GM12874 (cell line): ENCODE measurements around the gene PTGES3.
A peak's percentile ranks its signal among the peaks of the same experiment; 100 is the strongest.

Experiments
- CTCF ChIP-seq: IDR thresholded peaks from 2 replicates; pipeline ENCODE4 v1.5.1; 2011; ENCODE audit warnings: low read depth, mild to moderate bottlenecking, control low read depth, low read length, moderate library complexity; ENCODE audit not compliant: insufficient read depth

Gene PTGES3

DNA sequence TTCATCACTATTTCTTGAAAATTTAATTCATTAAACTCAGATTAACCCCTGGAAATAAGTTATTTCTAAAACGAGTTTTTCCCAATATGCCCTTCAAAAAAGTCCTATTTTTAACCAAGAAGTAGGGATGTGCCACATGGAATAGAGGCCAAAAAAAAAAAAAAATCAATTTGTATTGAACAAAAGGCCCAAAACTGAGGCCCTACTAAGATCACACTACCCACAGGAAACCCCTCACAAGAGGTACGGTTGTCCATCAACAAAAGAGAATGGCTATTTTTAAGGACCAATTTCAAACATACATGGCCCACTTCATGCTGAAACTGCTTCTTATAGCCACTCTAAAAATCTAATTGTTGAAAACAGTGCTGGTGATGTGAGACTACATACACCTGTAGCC lies 50.5 kb downstream of the PTGES3 start:
- no peak for TF ChIP-seq CTCF

DNA sequence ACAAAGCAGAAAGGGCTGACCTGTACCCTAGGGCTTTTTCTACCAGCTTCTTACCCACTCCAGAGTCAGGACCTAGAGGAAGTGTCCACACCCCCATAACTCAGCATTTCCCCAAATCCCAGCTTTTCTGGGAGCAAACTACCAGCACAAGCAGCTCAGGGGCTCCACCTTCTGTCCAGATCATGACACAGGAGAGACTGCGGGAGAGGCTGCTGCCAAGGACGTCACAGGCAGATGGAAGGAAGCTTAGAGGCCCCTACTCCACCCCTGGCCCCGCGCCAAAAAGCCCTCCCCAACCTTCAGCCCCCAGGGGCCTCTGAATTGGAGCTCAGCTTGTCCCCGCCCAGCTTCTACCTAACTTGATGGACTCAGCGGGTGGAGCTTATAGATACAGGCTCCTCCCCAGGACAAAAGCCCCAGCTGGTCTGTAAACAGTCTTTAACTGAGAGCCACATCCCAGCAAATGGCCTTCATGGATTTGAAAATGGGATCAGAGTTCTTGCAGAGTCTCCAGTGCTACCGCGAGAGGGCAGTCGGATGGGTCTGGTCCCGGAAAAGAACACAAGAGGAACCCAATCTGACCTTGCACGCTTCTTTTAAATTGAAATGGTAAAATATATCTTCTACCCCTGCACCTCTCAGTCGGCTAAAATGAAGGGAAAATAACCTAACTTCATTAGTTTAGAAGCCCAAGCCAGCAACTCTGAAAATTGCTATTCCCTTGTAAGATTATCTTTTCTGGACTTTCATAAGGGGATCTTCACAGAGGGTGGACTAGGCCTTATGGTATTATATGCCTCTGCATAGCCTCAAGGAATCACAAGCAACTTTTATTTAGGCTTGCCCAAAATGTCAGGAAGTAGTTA lies 51.2 kb downstream of the PTGES3 start:
- TF ChIP-seq CTCF = peak; percentile 79

DNA sequence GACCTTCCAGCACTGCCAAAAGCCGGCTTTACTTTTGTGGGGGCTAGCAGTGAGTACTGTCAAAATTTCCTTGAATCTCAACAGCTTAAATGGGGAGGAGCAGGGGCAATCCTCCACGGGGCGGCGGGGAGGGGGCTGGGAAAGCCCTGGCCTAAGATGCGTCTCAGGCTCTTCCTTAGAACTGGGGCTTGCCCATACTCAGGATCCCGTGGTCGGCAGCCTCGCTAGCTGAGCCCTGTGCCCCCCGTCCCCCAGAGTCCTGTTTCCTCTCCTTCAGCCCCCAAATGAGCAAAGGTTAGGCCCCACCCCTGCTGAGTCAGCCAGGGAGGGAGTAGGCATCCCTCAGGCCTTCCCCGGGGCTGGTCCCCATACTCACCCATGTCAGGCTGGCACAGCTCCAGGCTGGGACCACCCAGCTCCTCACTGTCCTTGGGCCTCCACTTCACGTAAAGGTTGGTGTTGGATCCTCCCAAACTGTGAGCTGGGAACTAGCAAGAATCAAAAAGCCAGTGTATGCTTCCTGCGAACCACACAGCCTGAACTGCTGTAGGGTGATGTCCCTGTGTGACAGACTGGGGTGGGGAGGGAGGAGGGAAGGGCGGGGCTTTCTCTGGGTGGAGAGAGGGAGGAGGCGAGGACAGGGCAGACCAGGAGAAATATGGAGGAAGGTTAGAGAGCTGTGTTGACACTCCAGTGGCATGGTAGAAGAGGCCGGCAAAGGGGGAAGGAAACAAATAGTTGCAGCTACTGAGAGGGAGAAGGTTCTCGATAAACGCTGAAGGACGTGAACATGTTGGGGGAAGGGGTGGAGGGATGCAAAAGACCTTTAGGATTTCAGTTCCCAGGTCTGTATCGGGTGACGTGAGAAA lies 52.0 kb downstream of the PTGES3 start:
- TF ChIP-seq CTCF = no peak

- TF ChIP-seq CTCF = peak; percentile 31; the same call in 1 of the 2 replicates
Measured at GRCh38 chr12:56634837-56635791, 53.0 kb downstream of the PTGES3 start.

GRCh38 chr12:56634242-56634836 lies 53.7 kb downstream of the PTGES3 start:
- TF ChIP-seq CTCF = no peak

DNA sequence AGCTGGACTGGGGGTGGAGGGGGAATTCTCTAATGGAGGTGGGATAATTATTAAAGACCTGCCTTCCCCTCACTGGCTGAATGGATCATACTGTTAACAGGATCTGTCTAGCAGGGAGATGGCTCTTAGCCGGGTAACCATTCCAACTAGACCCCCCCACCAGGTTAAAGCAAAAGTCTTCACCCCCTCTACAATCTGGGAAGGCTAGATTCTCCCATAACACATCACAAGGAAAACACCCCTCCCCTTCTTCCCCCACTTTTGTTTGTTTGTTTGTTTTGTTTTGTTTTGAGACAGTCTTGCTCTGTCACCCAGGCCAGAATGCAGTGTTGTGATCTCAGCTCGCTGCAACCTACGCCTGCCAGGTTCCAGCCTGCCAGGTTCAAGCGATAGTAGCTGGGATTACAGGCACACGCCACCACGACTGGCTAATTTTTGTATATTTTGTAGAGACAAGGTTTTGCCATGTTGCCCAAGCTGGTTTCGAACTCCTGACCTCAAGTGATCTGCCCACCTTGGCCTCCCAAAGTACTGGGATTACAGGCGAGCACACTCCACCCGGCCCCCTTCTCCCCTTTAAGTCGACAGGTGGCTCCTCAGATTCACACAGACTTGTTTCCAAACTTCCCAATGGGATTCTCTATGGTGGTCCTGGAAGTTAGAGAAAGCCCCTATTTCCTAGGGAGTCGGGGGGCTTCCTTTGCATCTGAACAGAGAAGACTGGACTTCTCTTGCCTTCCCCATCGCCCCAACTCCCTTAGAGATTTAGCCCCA lies 54.4 kb downstream of the PTGES3 start:
- TF ChIP-seq CTCF = no peak
